Aortic smooth muscle cell (primary cell): Measurements from ENCODE around the gene CALHM3. TPM values are rescaled to one million over a fixed set of nuclear protein-coding genes. Genes with fewer than 3 reads are reported as not detected.

Source experiments
- total RNA-seq: library from RNA; depleted of rRNA; stranded (reverse); fragments of >200 nt; gene quantifications from 2 replicates; pipeline ENCODE4 v1.2.3, GENCODE V29; 2014

Gene CALHM3
- total RNA-seq = not detected in 2 replicates

GRCh38 chr10:103479135-103479534 lies at the start of gene CALHM3:
Gene CALHM3, minus strand, starts transcription at chr10:103479240. Its CDS starts 208 bp downstream, at chr10:103479032.

GRCh38 chr10:103493362-103493915 lies 14.4 kb upstream of the CALHM3 start, which contains the start of gene NEURL1:
Gene NEURL1, plus strand, starts transcription at chr10:103493705. Its CDS starts 683 bp downstream, at chr10:103494388.

GRCh38 chr10:103458720-103459119 lies 20.3 kb downstream of the CALHM3 start, which contains the start of gene CALHM1:
Gene CALHM1, minus strand, starts transcription at chr10:103458900. Its CDS starts 149 bp downstream, at chr10:103458751.

GRCh38 chr10:103451831-103452505 lies 27.1 kb downstream of the CALHM3 start, which contains the start of gene CALHM2:
Gene CALHM2, minus strand, starts transcription at chr10:103452370. Its CDS starts 2,429 bp downstream, at chr10:103449941.

Other genes with a start within 250 kb of the CALHM3 start
- 0.12 TPM in 1 of 2 replicates, not detected in the other for gene RPEL1, start 233.4 kb downstream of the CALHM3 start, total RNA-seq
- 0.26 and 0.44 TPM in 2 replicates for gene INA, start 202.1 kb downstream of the CALHM3 start, total RNA-seq
- gene PCGF6, start 128.1 kb downstream of the CALHM3 start, total RNA-seq = 10.9 and 13.1 TPM in 2 replicates
- 2.3 and 2.6 TPM in 2 replicates for gene TAF5, start 111.3 kb downstream of the CALHM3 start, total RNA-seq
- gene ATP5MK, start 82.8 kb downstream of the CALHM3 start, total RNA-seq = 149 and 155 TPM in 2 replicates
- 23.6 and 31.7 TPM in 2 replicates for gene PDCD11, start 82.6 kb downstream of the CALHM3 start, total RNA-seq
- gene CALHM2, start 26.9 kb downstream of the CALHM3 start, total RNA-seq = 30.1 and 38.6 TPM in 2 replicates
- gene CALHM1, start 20.3 kb downstream of the CALHM3 start, total RNA-seq = not detected in 2 replicates
- under 0.01 TPM in 2 replicates for gene NEURL1, start 14.5 kb upstream of the CALHM3 start, total RNA-seq